Measurements from ENCODE around the gene NEK7.

GRCh38 chr1:198124673-198125072 lies 32.1 kb upstream of the NEK7 start:
- TF ChIP-seq POLR2A (IDR thresholded peaks at IDR 0.05) (no peak), CTCF (IDR thresholded peaks at IDR 0.05) (no peak), EP300 (IDR thresholded peaks at IDR 0.05) (no peak)

Measured in tibial nerve (tissue), 4 donors.